GM12873 (cell line): ENCODE results near the gene HDAC10.

ENCODE experiments used
- TF ChIP-seq, protein P1 (sequence below): IDR thresholded peaks from 2 replicates; pipeline ENCODE4 v1.5.1; 2012; ENCODE audit warnings: low read depth, mild to moderate bottlenecking, moderate library complexity, low read length, control low read depth; ENCODE audit not compliant: insufficient read depth; ENCODE audit errors: missing control alignments

HDAC10 gene

DNA sequence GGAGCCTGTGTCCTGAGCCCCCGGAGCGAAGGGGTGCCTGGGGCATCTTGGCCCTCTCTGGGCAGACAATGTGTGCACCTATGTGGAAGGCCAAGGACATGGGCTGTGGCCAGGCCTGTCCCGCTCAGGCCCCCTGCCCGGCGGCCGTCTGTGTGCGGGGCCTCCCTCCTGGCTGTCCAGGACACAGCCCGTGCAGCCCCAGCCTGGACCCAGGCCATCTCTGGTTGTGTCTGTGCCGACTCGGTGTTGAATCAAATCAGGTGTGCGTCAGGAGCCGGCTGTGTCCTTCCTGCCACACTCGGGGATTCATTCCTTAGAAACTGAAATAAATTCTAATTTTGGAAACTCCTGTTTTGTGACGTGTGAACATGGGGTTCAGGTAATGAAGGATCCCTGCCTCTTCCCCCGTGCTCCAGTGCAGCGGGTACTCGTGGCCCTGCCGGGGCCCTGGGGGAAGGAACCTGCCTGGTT is 51.8 kb downstream of the HDAC10 start:
- TF ChIP-seq, protein P1, sequence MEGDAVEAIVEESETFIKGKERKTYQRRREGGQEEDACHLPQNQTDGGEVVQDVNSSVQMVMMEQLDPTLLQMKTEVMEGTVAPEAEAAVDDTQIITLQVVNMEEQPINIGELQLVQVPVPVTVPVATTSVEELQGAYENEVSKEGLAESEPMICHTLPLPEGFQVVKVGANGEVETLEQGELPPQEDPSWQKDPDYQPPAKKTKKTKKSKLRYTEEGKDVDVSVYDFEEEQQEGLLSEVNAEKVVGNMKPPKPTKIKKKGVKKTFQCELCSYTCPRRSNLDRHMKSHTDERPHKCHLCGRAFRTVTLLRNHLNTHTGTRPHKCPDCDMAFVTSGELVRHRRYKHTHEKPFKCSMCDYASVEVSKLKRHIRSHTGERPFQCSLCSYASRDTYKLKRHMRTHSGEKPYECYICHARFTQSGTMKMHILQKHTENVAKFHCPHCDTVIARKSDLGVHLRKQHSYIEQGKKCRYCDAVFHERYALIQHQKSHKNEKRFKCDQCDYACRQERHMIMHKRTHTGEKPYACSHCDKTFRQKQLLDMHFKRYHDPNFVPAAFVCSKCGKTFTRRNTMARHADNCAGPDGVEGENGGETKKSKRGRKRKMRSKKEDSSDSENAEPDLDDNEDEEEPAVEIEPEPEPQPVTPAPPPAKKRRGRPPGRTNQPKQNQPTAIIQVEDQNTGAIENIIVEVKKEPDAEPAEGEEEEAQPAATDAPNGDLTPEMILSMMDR, result no peak

DNA sequence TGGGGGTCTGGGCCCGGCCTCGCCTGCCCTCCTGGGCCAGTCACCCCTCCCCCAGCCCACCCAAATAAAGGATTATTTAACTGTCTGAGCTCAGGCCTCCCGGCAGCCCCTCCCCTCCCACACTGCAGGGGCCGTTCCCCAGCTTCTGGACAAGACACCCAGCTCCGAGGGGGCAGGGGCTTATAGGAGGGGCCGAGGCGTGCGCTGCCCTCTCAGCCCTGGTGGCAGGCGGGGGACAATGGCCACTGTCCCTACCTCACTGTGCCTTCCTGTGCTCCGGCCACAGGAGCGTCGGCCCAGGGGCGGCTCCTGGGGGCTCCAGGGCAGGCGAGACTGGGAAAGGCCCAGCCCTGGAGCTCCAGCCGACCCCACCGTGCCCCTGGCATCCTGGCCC is 52.4 kb downstream of the HDAC10 start:
- TF ChIP-seq, protein P1, result no peak

DNA sequence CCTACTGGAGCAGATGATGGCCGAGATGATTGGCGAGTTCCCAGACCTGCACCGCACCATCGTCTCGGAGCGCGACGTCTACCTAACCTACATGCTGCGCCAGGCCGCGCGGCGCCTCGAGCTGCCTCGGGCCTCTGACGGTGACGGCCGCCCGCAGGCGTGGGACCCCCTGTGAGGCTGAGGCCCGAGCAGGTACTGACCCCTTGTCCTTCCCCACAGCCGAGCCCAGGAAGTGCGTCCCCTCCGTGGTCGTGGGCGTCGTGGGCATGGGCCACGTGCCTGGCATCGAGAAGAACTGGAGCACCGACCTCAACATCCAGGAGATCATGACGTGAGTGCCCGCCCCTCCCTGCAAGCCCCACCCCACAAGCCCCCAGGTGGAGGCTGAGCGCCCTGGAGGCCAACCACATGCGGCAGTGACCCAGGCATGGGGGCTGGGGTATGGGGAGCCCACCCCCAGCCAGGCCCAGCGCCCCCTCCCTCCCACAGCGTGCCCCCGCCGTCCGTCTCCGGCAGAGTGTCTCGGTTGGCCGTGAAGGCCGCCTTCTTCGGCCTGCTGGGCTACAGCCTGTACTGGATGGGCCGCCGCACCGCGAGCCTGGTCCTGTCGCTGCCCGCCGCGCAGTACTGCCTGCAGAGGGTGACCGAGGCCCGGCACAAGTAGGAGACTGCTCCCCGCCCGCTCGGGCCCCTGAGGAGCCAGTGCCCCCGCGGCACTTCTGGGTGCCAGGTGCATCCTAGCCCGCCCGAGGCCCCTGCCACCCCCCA is 53.0 kb downstream of the HDAC10 start:
- TF ChIP-seq, protein P1, result no peak

- TF ChIP-seq, protein P1, result no peak
Observed at GRCh38 chr22:50197000-50197800, 53.9 kb downstream of the HDAC10 start.

DNA sequence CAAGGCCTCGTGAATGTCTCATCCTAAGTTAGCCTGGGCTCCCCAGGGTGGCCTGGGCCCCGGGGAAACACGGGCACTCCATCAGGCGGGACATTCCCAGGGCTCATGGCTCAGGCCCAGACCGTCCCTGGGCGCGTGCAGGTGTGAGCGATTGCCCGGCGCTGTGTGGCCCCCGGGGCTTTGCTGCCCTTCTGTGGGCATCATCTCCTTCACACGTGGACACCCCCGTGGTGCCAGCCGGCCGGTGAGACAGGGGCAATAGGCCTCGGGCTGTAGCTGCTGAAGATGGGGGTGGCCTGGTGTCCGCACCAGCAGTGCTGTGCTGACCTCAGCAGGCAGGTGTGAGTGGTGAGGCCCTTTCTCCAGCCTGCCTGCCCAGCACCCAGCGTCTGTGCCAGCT is 54.8 kb downstream of the HDAC10 start:
- TF ChIP-seq, protein P1, result no peak
